ENCODE results near the gene ADAMTS14. TPM values are rescaled to one million over a fixed set of nuclear protein-coding genes. Genes with fewer than 3 reads are reported as not detected.

Gene ADAMTS14
- total RNA-seq, 2 experiments from 2014 or later = 0.03 TPM; not detected in 1

DNA sequence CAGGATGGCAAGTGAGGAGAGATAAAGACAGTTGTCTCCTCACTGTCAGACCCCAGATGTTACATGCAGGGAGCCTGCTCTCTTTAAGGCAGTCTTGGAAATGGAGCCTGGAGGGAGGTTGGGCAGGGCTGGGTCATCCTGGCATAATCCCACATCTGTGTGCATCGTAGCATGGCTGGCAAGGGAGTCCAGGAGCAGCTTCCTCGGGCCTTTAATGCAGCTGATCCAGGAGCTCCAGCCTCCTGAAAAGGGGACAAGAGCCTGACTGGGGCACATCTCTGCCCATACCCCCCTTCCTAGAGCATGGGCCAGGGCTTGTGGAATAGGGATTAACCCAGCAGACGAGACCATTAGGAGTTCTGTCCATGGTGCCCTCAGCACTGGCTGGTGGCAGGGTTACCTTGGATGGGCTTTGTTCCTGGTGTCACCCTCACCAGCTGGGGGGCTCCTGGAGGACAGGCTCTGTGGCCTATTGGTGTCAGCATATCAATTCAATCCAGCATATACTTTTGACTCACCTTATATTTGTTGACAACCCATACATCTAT is 77.9 kb downstream of the ADAMTS14 start:
- Histone ChIP-seq H3K4me3 (ENCODE audit: low read depth, low read length, poor library complexity, severe bottlenecking) (no peak overlapping the region), H2AFZ (ENCODE audit: low read length) (no peak overlapping the region), H3K36me3 (ENCODE audit: insufficient read depth, low read length) (no peaks in the 10 kb centered on the region), H3K9me2 (ENCODE audit: insufficient read depth, low read length) (no peaks in the 10 kb centered on the region), H3K4me2 (ENCODE audit: low read length) (no peak overlapping the region), H3K4me1 (ENCODE audit: insufficient read depth, low read length, poor library complexity, severe bottlenecking) (no peaks in the 10 kb centered on the region), H3K9me3 (ENCODE audit: low read length) (no peaks in the 10 kb centered on the region), H3K27ac (ENCODE audit: low read depth, low read length, poor library complexity, severe bottlenecking) (no peak overlapping the region), H3K79me2 (ENCODE audit: insufficient read depth, low read depth, low read length) (no peaks in the 10 kb centered on the region), H4K20me1 (ENCODE audit: insufficient read depth, low read length) (no peaks in the 10 kb centered on the region)
- CTCF ChIA-PET (ENCODE audit: unreplicated experiment) = interaction anchor here (0.6 kb wide), 1 partner anchor 65 kb away, joined by 3 read pairs; no protein-coding TSS in a partner anchor
- POLR2A ChIA-PET = no interaction called here
- no peak for DNase-seq (ENCODE audit: low spot score)
- intact Hi-C loops (cut with micrococcal nuclease; ENCODE audit: unreplicated experiment) = loop anchor here (10.0 kb wide), 1 partner anchor 125 kb away; no protein-coding TSS in a partner anchor
- TF ChIP-seq EZH2phosphoT487 (IDR thresholded peaks at IDR 0.05; ENCODE audit: borderline replicate concordance, low read depth, low read length) (no peak), CTCF (conservative IDR thresholded peaks at IDR 0.05; ENCODE audit: low read length) (no peak)
- no TSS peak for BruUV-seq (replicated peaks)

DNA sequence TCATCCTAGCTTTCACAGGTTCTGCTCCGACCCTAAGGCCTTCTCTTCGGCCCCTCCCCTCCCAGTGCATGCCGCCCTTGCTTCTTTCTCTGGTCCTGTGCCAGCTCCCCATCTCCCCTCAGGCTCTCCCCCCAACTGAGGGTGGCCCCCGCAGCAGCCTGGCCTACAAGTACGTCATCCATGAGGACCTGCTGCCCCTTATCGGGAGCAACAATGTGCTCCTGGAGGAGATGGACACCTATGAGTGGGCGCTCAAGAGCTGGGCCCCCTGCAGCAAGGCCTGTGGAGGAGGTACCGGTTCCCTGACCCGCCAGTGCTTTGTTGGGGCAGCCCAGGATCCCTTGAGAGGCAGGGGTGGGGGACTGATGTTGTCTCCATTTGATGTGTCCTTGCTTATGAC is 79.0 kb downstream of the ADAMTS14 start:
- CTCF ChIA-PET (ENCODE audit: unreplicated experiment) = no interaction called here
- POLR2A ChIA-PET = no interaction called here
- Histone ChIP-seq H3K9me2 (ENCODE audit: insufficient read depth, low read length) (no peaks in the 10 kb centered on the region), H3K4me3 (ENCODE audit: low read depth, low read length, poor library complexity, severe bottlenecking) (no peak overlapping the region), H3K4me1 (ENCODE audit: insufficient read depth, low read length, poor library complexity, severe bottlenecking) (no peaks in the 10 kb centered on the region), H4K20me1 (ENCODE audit: insufficient read depth, low read length) (no peaks in the 10 kb centered on the region), H3K36me3 (ENCODE audit: insufficient read depth, low read length) (no peaks in the 10 kb centered on the region), H3K27ac (ENCODE audit: low read depth, low read length, poor library complexity, severe bottlenecking) (no peak overlapping the region), H3K4me2 (ENCODE audit: low read length) (no peak overlapping the region), H3K9me3 (ENCODE audit: low read length) (no peaks in the 10 kb centered on the region), H3K79me2 (ENCODE audit: insufficient read depth, low read depth, low read length) (no peaks in the 10 kb centered on the region), H2AFZ (ENCODE audit: low read length) (no peak overlapping the region)
- no peak for DNase-seq (ENCODE audit: low spot score)
- intact Hi-C loops (cut with micrococcal nuclease; ENCODE audit: unreplicated experiment) = loop anchor here (10.0 kb wide), 1 partner anchor 127 kb away; no protein-coding TSS in a partner anchor
- no peak for TF ChIP-seq CTCF (conservative IDR thresholded peaks at IDR 0.05; ENCODE audit: low read length)
- no peak for TF ChIP-seq EZH2phosphoT487 (IDR thresholded peaks at IDR 0.05; ENCODE audit: borderline replicate concordance, low read depth, low read length)
- BruUV-seq (replicated peaks) = no TSS peak

DNA sequence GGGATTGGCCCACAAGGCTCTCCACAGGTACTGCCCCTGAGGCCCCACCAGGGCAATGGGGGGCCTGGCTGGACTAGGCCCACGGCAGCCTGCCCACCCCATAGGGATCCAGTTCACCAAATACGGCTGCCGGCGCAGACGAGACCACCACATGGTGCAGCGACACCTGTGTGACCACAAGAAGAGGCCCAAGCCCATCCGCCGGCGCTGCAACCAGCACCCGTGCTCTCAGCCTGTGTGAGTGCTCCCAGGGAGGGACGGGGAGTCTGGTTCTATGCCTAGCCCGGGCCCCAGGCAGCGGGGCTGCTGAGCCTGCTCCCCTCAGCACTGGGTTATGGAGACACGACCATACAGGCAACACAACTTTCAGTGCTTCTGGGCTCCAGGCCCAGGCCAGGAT is 79.7 kb downstream of the ADAMTS14 start:
- Histone ChIP-seq H3K79me2 (ENCODE audit: insufficient read depth, low read depth, low read length) (no peaks in the 10 kb centered on the region), H3K27ac (ENCODE audit: low read depth, low read length, poor library complexity, severe bottlenecking) (no peak overlapping the region), H3K4me3 (ENCODE audit: low read depth, low read length, poor library complexity, severe bottlenecking) (no peak overlapping the region), H3K4me1 (ENCODE audit: insufficient read depth, low read length, poor library complexity, severe bottlenecking) (no peaks in the 10 kb centered on the region), H3K9me3 (ENCODE audit: low read length) (no peaks in the 10 kb centered on the region), H2AFZ (ENCODE audit: low read length) (no peak overlapping the region), H3K4me2 (ENCODE audit: low read length) (no peak overlapping the region), H3K9me2 (ENCODE audit: insufficient read depth, low read length) (no peaks in the 10 kb centered on the region), H4K20me1 (ENCODE audit: insufficient read depth, low read length) (no peaks in the 10 kb centered on the region), H3K36me3 (ENCODE audit: insufficient read depth, low read length) (no peaks in the 10 kb centered on the region)
- POLR2A ChIA-PET = no interaction called here
- no TSS peak for BruUV-seq (replicated peaks)
- DNase-seq (ENCODE audit: low spot score) = no peak
- intact Hi-C loops (cut with micrococcal nuclease; ENCODE audit: unreplicated experiment) = loop anchor here (10.0 kb wide), 1 partner anchor 127 kb away; no protein-coding TSS in a partner anchor
- CTCF ChIA-PET (ENCODE audit: unreplicated experiment) = no interaction called here
- no peak for TF ChIP-seq CTCF (conservative IDR thresholded peaks at IDR 0.05; ENCODE audit: low read length)

Data from OCI-LY7 (cell line).